Stimulated activated naive CD8-positive, alpha-beta T cell treated with anti-CD3 and anti-CD28 coated beads, Interleukin-15, amount 100 ng/mL, for 72 hours (primary cell): ENCODE data around the gene APOBEC3B.
A peak's percentile ranks its signal among the peaks of the same experiment; 100 is the strongest.
"Not testable (repeated sequence)": the region's sequence is repeated elsewhere in the genome, so short reads cannot be mapped to it uniquely, and the experiment has no call there.

Experiments used
- ATAC-seq: fragments of 150-1000 bp; cut with Tn5 transposase; 2 replicates; pipeline ENCODE4 v1.10.0; 2021; ENCODE audit warnings: mild to moderate bottlenecking, moderate library complexity
- DNase-seq, 2 donors: peaks; one replicate each; pipeline ENCODE4 v3.0.0; 2021 to 2022
- H3K27ac Mint-ChIP-seq, 2 donors: one replicate each; pipeline ENCODE4 v1.8.0; 2022; ENCODE audit warnings: mild to moderate bottlenecking in 2 of 2, mixed read lengths in 2 of 2, moderate library complexity in 2 of 2
- H3K27me3 Mint-ChIP-seq: one replicate; pipeline ENCODE4 v1.8.0; 2022; ENCODE audit warnings: mixed read lengths
- H3K4me1 Mint-ChIP-seq: one replicate; pipeline ENCODE4 v1.8.0; 2022; ENCODE audit warnings: mild to moderate bottlenecking, mixed read lengths
- H3K4me3 Mint-ChIP-seq, 2 donors: one replicate each; pipeline ENCODE4 v1.8.0; 2022; ENCODE audit warnings: mild to moderate bottlenecking in 2 of 2, mixed read lengths in 2 of 2, moderate library complexity in 1 of 2
- H3K9me3 Mint-ChIP-seq, 2 donors: one replicate each; pipeline ENCODE4 v1.8.0; 2022; ENCODE audit warnings: mixed read lengths in 2 of 2

APOBEC3B gene

DNA sequence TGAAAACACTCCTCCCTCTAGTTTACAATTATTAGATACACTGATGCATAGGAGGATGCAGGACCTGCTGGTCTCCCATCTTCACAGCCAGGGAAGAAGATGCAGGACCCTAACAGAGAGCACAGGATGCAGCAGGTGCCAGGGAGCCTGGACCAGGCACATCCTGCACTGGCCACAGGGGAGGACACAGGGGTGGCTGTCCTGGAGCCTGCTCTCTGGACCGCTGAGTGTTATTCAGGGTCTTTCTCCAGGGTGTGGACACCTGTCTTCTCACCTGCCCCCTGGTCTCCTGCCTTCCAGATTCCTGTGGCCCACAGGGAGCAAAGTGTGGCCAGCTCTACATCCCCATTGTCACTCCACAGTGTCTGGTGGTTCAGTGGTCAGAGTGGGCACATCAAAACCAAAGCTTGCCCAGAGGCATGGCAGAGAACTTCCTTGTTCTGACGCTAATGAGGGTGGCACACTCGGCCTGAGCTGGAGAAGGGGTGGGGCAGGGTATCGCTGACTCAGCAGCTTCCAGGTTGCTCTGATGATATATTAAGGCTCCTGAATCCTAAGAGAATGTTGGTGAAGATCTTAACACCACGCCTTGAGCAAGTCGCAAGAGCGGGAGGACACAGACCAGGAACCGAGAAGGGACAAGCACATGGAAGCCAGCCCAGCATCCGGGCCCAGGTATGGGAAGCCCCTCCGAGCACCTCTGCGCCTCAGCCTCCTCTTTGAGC is 24.9 kb upstream of the APOBEC3B start, which contains the start of gene APOBEC3A:
TSS of gene APOBEC3A (plus strand) at position 564 of the 725 bp plus-strand sequence. CDS start at position 647, 83 bp downstream.
- Mint-ChIP-seq H3K9me3 (no peaks in the 10 kb centered on the region), H3K27me3 (peaks cover 54% of the 10 kb centered on the region), H3K27ac (peak within 1 kb of the TSS in 1 of 2 donors; percentile 86), H3K4me1 (peaks cover 52% of the 10 kb centered on the region), H3K4me3 (no peak within 1 kb of the TSS)
- no peak for ATAC-seq
- DNase-seq = no peak

DNA sequence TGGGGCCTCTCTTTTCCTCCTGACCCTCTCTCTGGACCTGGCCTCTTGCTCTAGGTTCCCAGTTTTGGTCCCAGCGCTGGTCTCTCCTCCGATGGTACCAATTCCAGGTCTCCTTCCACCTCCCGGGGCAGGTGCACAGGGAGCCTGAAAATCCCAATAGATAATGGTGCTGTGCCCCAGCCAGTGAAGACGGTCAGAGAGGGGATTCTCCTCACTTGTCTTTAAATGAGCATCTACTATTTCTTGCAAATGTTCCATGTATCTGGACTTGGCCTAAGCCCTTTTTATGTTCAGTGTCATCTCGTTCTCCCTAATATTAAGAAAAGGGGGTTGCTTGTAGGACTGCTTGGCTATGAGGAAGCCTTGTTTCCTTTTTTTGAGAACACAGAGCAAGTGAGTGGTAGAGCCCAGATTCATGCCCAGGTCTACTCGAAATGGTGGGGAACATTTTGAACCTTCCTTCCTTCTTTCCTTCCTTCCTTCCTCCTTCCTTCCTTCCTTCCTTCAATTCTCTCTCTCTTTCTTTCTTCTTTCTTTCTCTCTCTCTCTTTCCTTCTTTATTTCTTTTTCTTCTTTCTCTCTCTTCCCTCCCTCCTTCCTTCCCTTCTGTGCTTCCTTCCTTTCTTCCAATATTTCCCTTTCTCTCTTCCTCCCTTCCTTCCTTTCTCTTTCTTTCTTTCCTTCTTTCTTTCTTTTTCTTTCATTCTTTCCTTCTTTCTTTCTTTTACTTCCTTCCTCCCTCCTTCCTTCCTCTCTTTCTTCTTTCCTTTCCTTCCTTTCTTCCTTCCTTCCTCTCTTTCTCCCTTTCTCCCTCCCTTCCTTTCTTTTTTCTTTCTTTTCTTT is 24.1 kb upstream of the APOBEC3B start:
- no peak overlapping the region for H3K4me3 Mint-ChIP-seq
- ATAC-seq = no peak
- peaks cover 46% of the 10 kb centered on the region for H3K27me3 Mint-ChIP-seq
- peak overlapping the region in 1 of 2 donors; percentile 86 for H3K27ac Mint-ChIP-seq
- no peaks in the 10 kb centered on the region for H3K9me3 Mint-ChIP-seq
- no peak for DNase-seq
- H3K4me1 Mint-ChIP-seq = peaks cover 44% of the 10 kb centered on the region

DNA sequence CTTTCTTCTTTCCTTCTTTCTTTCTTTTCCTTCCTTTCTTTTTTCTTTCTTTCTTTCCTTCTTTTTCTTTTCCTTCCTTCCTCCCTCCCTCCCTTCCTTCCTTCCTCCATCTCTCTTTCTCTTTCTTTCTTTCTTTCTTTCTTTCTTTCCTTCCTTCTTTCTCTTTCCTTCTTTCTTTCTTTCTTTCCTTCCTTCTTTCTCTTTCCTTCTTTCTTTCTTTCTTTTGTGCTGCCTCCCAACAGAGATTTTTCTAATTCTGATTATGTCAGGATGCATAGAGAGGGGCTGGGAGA is 23.6 kb upstream of the APOBEC3B start:
- not testable (repeated sequence) for ATAC-seq, H3K9me3 Mint-ChIP-seq, H3K4me3 Mint-ChIP-seq, DNase-seq
- peaks cover 46% of the 10 kb centered on the region for H3K27me3 Mint-ChIP-seq
- peak overlapping the region in 1 of 2 donors; percentile 76 for H3K27ac Mint-ChIP-seq
- H3K4me1 Mint-ChIP-seq = peaks cover 39% of the 10 kb centered on the region

GRCh38 chr22:38959590-38959989 is 22.6 kb upstream of the APOBEC3B start:
- no peak overlapping the region for H3K27ac Mint-ChIP-seq
- H3K4me1 Mint-ChIP-seq = peaks cover 34% of the 10 kb centered on the region
- H3K27me3 Mint-ChIP-seq = peaks cover 47% of the 10 kb centered on the region
- H3K4me3 Mint-ChIP-seq = no peak overlapping the region
- H3K9me3 Mint-ChIP-seq = no peaks in the 10 kb centered on the region
- DNase-seq = no peak
- ATAC-seq = no peak

- DNase-seq, H3K9me3 Mint-ChIP-seq, H3K4me3 Mint-ChIP-seq, H3K27ac Mint-ChIP-seq, ATAC-seq: not testable (repeated sequence)
- peaks cover 56% of the 10 kb centered on the region for H3K27me3 Mint-ChIP-seq
- H3K4me1 Mint-ChIP-seq = peaks cover 24% of the 10 kb centered on the region
Observed at GRCh38 chr22:38960673-38961072, 21.5 kb upstream of the APOBEC3B start.

DNA sequence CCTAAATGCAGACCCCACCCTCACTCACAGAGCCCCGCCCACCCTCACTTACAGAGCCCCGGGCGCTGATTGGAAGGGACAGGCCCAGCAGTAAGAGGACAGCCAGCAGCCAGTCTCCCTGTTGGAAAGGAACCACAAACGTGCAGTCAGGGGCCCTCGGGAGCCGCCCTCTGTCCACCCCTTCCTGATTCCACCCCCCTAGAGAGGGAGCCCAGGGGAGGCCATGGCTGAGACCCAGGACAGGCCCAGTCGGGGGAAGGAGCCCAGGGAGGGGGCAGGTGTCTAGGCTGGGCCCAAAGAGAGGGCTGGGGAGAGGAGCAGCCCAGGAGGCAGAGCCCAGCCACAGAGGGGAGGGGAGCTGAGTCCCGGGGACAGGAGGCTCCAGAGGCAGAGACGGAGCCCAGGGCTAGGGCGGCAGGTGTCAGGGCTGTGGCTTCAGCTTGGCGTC is 18.8 kb upstream of the APOBEC3B start:
- peak; percentile 15 for ATAC-seq
- peaks cover 56% of the 10 kb centered on the region for H3K27me3 Mint-ChIP-seq
- not testable (repeated sequence) for H3K27ac Mint-ChIP-seq, DNase-seq, H3K9me3 Mint-ChIP-seq, H3K4me3 Mint-ChIP-seq
- peaks cover 13% of the 10 kb centered on the region for H3K4me1 Mint-ChIP-seq

- H3K27ac Mint-ChIP-seq = peak overlapping the region in 1 of 2 donors; percentile 28
- H3K9me3 Mint-ChIP-seq = no peaks in the 10 kb centered on the region
- peaks cover 13% of the 10 kb centered on the region for H3K4me1 Mint-ChIP-seq
- H3K27me3 Mint-ChIP-seq = peaks cover 54% of the 10 kb centered on the region
- no peak for DNase-seq
- no peak for ATAC-seq
- no peak overlapping the region for H3K4me3 Mint-ChIP-seq
Observed at GRCh38 chr22:38963872-38964271, 18.3 kb upstream of the APOBEC3B start.

GRCh38 chr22:38964306-38964705 is 17.8 kb upstream of the APOBEC3B start:
- no peak for ATAC-seq
- Mint-ChIP-seq H3K9me3 (no peaks in the 10 kb centered on the region), H3K27ac (no peak overlapping the region), H3K4me3 (no peak overlapping the region), H3K27me3 (peaks cover 54% of the 10 kb centered on the region), H3K4me1 (peaks cover 12% of the 10 kb centered on the region)
- no peak for DNase-seq

DNA sequence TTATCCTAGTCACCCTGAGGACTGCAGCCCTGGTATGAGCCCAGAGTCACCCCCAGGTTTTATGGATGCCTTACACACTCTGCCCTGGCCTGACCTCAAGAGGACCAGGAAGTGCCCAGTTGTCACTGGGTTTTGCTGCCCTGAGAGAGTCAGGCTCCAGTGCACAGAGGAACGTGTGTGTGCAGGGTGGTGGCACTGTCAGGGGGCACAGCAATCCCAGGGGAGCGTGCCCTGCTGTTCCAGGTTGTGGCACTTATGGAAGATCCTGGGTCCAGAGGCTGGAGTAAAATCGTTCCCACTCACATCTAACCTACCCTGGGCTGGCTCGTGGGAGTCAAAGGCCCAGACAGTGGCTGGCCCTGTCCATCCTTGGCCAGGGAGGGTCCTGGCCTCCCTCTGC is 17.2 kb upstream of the APOBEC3B start:
- H3K27me3 Mint-ChIP-seq = peaks cover 53% of the 10 kb centered on the region

DNA sequence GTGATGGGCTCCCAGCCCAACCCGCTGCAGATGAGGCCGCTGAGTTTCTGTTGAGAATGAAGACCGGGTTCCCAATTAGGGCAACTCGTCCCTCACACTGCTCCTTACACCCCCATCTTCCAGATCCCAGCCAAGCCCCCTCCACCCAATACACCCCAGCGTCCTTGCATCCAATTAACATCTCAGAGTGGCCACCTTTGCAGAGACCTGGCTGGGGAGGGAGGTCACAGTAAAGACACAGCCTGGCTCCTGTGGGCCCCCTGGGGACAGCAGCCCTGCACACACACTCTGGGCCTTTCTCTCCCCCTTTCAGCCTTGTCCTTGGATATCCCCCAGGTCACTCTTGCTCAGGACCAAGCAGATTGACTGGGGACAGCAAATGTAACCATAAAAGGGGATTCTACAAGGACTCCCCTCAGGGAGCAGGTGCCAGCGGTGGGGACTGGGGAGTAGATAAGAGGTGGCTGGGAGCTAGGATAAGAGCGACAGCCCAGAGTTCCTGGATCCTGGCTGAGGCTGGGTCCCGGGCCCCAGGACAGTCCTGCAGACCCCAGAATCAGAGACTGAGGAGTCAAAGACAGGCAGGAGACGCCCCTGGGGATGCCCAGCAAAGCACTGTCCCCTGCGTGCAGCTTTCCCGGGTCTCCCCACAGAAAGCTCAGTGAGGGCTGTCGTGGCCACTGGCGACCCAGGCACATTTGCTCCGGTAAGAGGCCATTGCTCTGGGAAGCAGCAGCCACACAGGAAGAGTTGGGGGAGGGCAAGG is 16.4 kb upstream of the APOBEC3B start:
- peaks cover 6% of the 10 kb centered on the region for H3K4me1 Mint-ChIP-seq
- H3K4me3 Mint-ChIP-seq = no peak overlapping the region
- H3K27ac Mint-ChIP-seq = no peak overlapping the region
- no peaks in the 10 kb centered on the region for H3K9me3 Mint-ChIP-seq
- ATAC-seq = no peak
- no peak for DNase-seq
- peaks cover 60% of the 10 kb centered on the region for H3K27me3 Mint-ChIP-seq

More for the DNA sequence above, 17.2 kb upstream of the APOBEC3B start:
- H3K9me3 Mint-ChIP-seq = no peaks in the 10 kb centered on the region
- H3K27ac Mint-ChIP-seq = no peak overlapping the region
- no peak for ATAC-seq
- peaks cover 6% of the 10 kb centered on the region for H3K4me1 Mint-ChIP-seq
- no peak for DNase-seq
- no peak overlapping the region for H3K4me3 Mint-ChIP-seq

DNA sequence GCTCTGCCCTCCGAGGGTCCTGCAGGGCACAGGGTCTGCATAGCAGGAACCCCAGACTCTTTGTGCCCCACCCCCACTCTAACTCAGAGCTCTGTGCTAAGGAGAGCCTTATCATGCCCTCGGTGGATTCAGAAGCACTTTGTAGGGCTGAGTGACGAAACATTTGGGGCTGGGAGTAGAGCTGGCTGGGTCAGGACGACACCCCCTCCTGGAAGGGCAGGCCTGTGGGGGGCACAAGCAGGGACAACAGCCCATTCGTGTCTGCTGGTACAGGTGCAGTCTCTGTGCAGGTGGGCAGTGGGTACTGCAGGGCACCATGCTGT is 15.8 kb upstream of the APOBEC3B start:
- ATAC-seq (no peak), DNase-seq (no peak)
- peaks cover 6% of the 10 kb centered on the region for H3K4me1 Mint-ChIP-seq
- no peaks in the 10 kb centered on the region for H3K9me3 Mint-ChIP-seq
- no peak overlapping the region for H3K4me3 Mint-ChIP-seq
- H3K27ac Mint-ChIP-seq = no peak overlapping the region
- peaks cover 65% of the 10 kb centered on the region for H3K27me3 Mint-ChIP-seq

DNA sequence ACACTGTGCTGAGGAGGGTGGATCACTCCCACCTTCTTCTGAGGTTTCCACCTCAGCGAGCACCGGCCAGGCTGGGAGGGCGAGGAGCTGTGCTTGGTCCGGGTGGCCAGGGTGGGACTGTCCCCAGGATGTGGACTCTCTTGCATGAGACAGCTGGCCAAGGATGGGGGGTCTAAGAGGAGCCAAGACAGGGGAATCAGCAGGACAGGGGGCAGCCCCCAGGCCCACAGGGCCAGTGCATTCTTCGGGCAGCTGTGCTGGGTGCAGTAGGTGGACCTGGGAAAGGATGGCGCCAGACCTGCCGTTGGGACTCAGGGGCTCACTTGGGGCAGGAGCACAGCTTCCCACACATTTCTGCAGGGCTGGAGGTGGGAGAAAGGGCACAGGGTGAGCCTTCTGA is 15.2 kb upstream of the APOBEC3B start:
- Mint-ChIP-seq H3K27ac (peak overlapping the region in 1 of 2 donors; percentile 5), H3K27me3 (peaks cover 71% of the 10 kb centered on the region), H3K9me3 (no peaks in the 10 kb centered on the region), H3K4me1 (peaks cover 6% of the 10 kb centered on the region), H3K4me3 (no peak overlapping the region)
- no peak for DNase-seq
- ATAC-seq = no peak

GRCh38 chr22:38967451-38968450 is 14.4 kb upstream of the APOBEC3B start:
- Mint-ChIP-seq H3K27ac (no peak overlapping the region), H3K4me3 (no peak overlapping the region), H3K9me3 (no peaks in the 10 kb centered on the region), H3K27me3 (peaks cover 79% of the 10 kb centered on the region), H3K4me1 (peaks cover 6% of the 10 kb centered on the region)
- no peak for DNase-seq
- ATAC-seq = no peak

DNA sequence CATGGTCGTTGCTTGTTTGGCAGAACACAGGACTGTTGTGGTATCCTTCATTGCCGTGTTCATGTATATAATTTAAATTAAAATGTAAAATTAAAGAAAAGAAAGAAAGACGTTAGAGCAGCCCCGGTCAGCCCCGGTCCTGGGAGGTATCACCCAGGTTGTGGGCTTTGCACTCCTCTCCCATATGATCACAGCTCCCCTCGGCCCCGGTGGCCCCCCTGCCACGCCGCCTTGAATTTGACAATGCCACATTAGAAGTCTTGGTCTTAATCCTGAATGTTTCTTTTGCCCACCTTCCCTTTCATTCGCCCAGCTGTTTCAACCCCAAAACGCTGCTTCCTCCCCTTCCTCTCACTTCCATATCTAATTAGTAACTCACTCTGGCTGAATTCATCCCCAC is 13.3 kb upstream of the APOBEC3B start:
- Mint-ChIP-seq H3K4me1 (peaks cover 3% of the 10 kb centered on the region), H3K9me3 (no peaks in the 10 kb centered on the region), H3K27me3 (peaks cover 89% of the 10 kb centered on the region), H3K4me3 (no peak overlapping the region), H3K27ac (no peak overlapping the region)
- ATAC-seq = no peak
- no peak for DNase-seq

DNA sequence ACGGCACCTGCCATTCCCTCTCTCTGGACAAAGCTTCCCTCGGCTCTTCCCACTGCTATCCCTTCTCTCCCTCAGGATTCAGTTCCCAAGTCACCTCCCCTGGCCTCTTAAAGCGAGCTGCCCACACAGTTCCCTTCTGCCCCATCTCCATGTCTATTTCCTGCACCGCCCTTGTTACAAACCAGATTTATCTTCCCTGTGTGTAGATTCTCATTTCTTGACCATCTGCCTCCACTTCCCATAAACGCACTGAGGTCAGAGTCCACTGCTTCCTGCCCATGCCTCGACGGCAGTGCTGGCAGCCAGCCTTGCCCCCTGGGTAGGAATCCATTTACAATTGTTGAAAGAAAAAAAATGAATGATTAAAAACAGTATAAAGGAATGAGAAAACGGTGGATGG is 11.6 kb upstream of the APOBEC3B start:
- DNase-seq (no peak), ATAC-seq (no peak)
- no peaks in the 10 kb centered on the region for H3K9me3 Mint-ChIP-seq
- no peak overlapping the region for H3K27ac Mint-ChIP-seq
- H3K27me3 Mint-ChIP-seq = peaks cover 94% of the 10 kb centered on the region
- H3K4me1 Mint-ChIP-seq = no peaks in the 10 kb centered on the region
- H3K4me3 Mint-ChIP-seq = no peak overlapping the region
